PC-3 (cell line): ENCODE measurements around the gene EAF1. TPM values are rescaled to one million over a fixed set of nuclear protein-coding genes. Genes with fewer than 3 reads are reported as not detected.

ENCODE experiments used
- ATAC-seq: fragments of 200-7000 bp; cut with Tn5 transposase; 2 replicates; pipeline ENCODE4 v1.9.1; 2020; ENCODE audit warnings: mild to moderate bottlenecking, moderate library complexity
- BruUV-seq: library from RNA; stranded (reverse); fragments of 400-500 nt; replicated peaks from 2 replicates; lab custom pipeline; 2021; lab: Mats Ljungman, UMichigan
- CTCF ChIA-PET: fragments of 300-600 bp; sonication (Branson Sonifier 250); formaldehyde crosslinking; loops from one replicate; lab custom pipeline; 2022; ENCODE audit warnings: antibody characterized with exemption; lab: Charles Lee
- POLR2A ChIA-PET: fragments of 300-600 bp; sonication (Branson Sonifier 250); formaldehyde crosslinking; loops from one replicate; lab custom pipeline; 2022; ENCODE audit warnings: antibody characterized with exemption; ENCODE audit not compliant: unreplicated experiment; lab: Charles Lee
- DNase-seq: peaks from one replicate; pipeline ENCODE4 v3.0.0-alpha.2; 2015
- H2AFZ ChIP-seq: fragments of 300-600 bp; sonication (generic); 2 replicates; pipeline ENCODE4 v1.6.0; 2016; ENCODE audit warnings: antibody characterized with exemption, low read length
- H3F3A ChIP-seq: fragments of 300-600 bp; sonication (generic); one replicate; pipeline ENCODE4 v1.6.0; 2017; ENCODE audit warnings: antibody characterized with exemption, low read length, control low read depth, mild to moderate bottlenecking; ENCODE audit not compliant: unreplicated experiment
- H3K27ac ChIP-seq: fragments of 300-600 bp; sonication (generic); 2 replicates; pipeline ENCODE4 v1.5.1; 2016; ENCODE audit warnings: mild to moderate bottlenecking, low read length
- H3K27me3 ChIP-seq: fragments of 300-600 bp; sonication (generic); 2 replicates; pipeline ENCODE4 v1.6.1; 2016; ENCODE audit warnings: low read length, mixed read lengths
- H3K36me3 ChIP-seq: fragments of 300-600 bp; sonication (generic); 2 replicates; pipeline ENCODE4 v1.6.1; 2016; ENCODE audit warnings: low read depth, mixed run types, low read length, mixed read lengths
- H3K4me1 ChIP-seq: fragments of 300-600 bp; sonication (generic); 2 replicates; pipeline ENCODE4 v1.5.1; 2016; ENCODE audit warnings: low read length; ENCODE audit not compliant: insufficient read depth
- H3K4me2 ChIP-seq: fragments of 300-600 bp; sonication (generic); 2 replicates; pipeline ENCODE4 v1.6.0; 2016; ENCODE audit warnings: low read length
- H3K4me3 ChIP-seq: fragments of 300-600 bp; sonication (generic); 2 replicates; pipeline ENCODE4 v1.5.1; 2016; ENCODE audit warnings: mild to moderate bottlenecking, low read length, mixed read lengths
- H3K79me2 ChIP-seq: fragments of 300-600 bp; sonication (generic); 2 replicates; pipeline ENCODE4 v1.6.1; 2017; ENCODE audit warnings: low read length, mixed read lengths
- H3K9ac ChIP-seq: fragments of 300-600 bp; sonication (generic); 2 replicates; pipeline ENCODE4 v1.6.0; 2016; ENCODE audit warnings: mild to moderate bottlenecking, low read length
- H3K9me2 ChIP-seq: fragments of 300-600 bp; sonication (generic); replicated peaks from 2 replicates; pipeline ENCODE4 v1.6.1; 2016; ENCODE audit warnings: mixed run types, low read length, mixed read lengths
- H3K9me3 ChIP-seq: fragments of 300-600 bp; sonication (generic); 2 replicates; pipeline ENCODE4 v1.6.1; 2016; ENCODE audit warnings: low read length, mixed read lengths
- H4K20me1 ChIP-seq: fragments of 300-600 bp; sonication (generic); 2 replicates; pipeline ENCODE4 v1.6.1; 2016; ENCODE audit warnings: low read length, mixed read lengths
- CTCF ChIP-seq: fragments of 300-600 bp; sonication (generic); conservative IDR thresholded peaks from 2 replicates; pipeline ENCODE4 v1.5.1; 2017; ENCODE audit warnings: antibody characterized with exemption, low read depth, mild to moderate bottlenecking, low read length
- EZH2 ChIP-seq: fragments of 300-600 bp; sonication (generic); IDR thresholded peaks from one replicate; pipeline ENCODE4 v1.6.1; 2017; ENCODE audit warnings: antibody characterized with exemption, mild to moderate bottlenecking, low read length; ENCODE audit not compliant: unreplicated experiment
- EZH2phosphoT487 ChIP-seq: fragments of 300-600 bp; sonication (generic); IDR thresholded peaks from 2 replicates; pipeline ENCODE4 v1.6.1; 2018; ENCODE audit warnings: mild to moderate bottlenecking, antibody characterized with exemption, low read length, borderline replicate concordance
- intact Hi-C: fragments of 100-400 bp; cut with micrococcal nuclease; formaldehyde crosslinking; loops from 2 replicates; pipeline ENCODE4 v1.9.0; 2023
- total RNA-seq: library from RNA; depleted of rRNA; stranded (reverse); fragments of >200 nt; gene quantifications from 2 replicates; pipeline ENCODE4 v1.2.3, GENCODE V29; 2014

EAF1 gene
- total RNA-seq, 1 experiment from 2014 or later, result 35.3 TPM

GRCh38 chr3:15436246-15436645 is 8.8 kb downstream of the EAF1 start:
- Histone ChIP-seq H3K9me2 (no peaks in the 10 kb centered on the region), H3F3A (no peaks in the 10 kb centered on the region), H3K27me3 (no peaks in the 10 kb centered on the region), H3K27ac (no peak overlapping the region), H2AFZ (no peak overlapping the region), H3K4me1 (no peaks in the 10 kb centered on the region), H3K79me2 (peaks cover 1% of the 10 kb centered on the region), H3K9ac (no peak overlapping the region), H4K20me1 (no peaks in the 10 kb centered on the region), H3K36me3 (peaks cover 71% of the 10 kb centered on the region), H3K9me3 (no peaks in the 10 kb centered on the region), H3K4me2 (no peak overlapping the region), H3K4me3 (no peak overlapping the region)
- intact Hi-C loops, result no loop called here
- POLR2A ChIA-PET, result no interaction called here
- CTCF ChIA-PET, result no interaction called here
- no peak for TF ChIP-seq EZH2
- no peak for TF ChIP-seq CTCF
- TF ChIP-seq EZH2phosphoT487, result no peak
- no TSS peak for BruUV-seq
- DNase-seq (no peak), ATAC-seq (no peak)

GRCh38 chr3:15438983-15439382 is 11.6 kb downstream of the EAF1 start:
- no peak for DNase-seq

GRCh38 chr3:15439476-15439875 is 12.1 kb downstream of the EAF1 start:
- H3K9me3 ChIP-seq, result no peaks in the 10 kb centered on the region
- H3K4me2 ChIP-seq, result no peak overlapping the region
- H3K36me3 ChIP-seq, result peaks cover 57% of the 10 kb centered on the region
- intact Hi-C loops, result no loop called here
- no peaks in the 10 kb centered on the region for H3K4me1 ChIP-seq
- no TSS peak for BruUV-seq
- POLR2A ChIA-PET, result no interaction called here
- no peaks in the 10 kb centered on the region for H3K9me2 ChIP-seq
- CTCF ChIA-PET, result no interaction called here
- TF ChIP-seq EZH2 (no peak), EZH2phosphoT487 (no peak), CTCF (no peak)
- DNase-seq, result no peak
- H3K9ac ChIP-seq, result no peak overlapping the region
- no peak for ATAC-seq
- no peak overlapping the region for H3K27ac ChIP-seq
- H4K20me1 ChIP-seq, result no peaks in the 10 kb centered on the region
- no peak overlapping the region for H3K4me3 ChIP-seq
- no peaks in the 10 kb centered on the region for H3F3A ChIP-seq
- H2AFZ ChIP-seq, result no peak overlapping the region
- H3K27me3 ChIP-seq, result no peaks in the 10 kb centered on the region
- H3K79me2 ChIP-seq, result no peaks in the 10 kb centered on the region

More at GRCh38 chr3:15438983-15439382, 11.6 kb downstream of the EAF1 start:
- ATAC-seq, result no peak
- Histone ChIP-seq H3K9me2 (no peaks in the 10 kb centered on the region), H2AFZ (no peak overlapping the region), H3K4me2 (no peak overlapping the region), H3K9me3 (no peaks in the 10 kb centered on the region), H3K27me3 (no peaks in the 10 kb centered on the region), H3F3A (no peaks in the 10 kb centered on the region), H3K9ac (no peak overlapping the region), H4K20me1 (no peaks in the 10 kb centered on the region), H3K79me2 (no peaks in the 10 kb centered on the region), H3K27ac (no peak overlapping the region), H3K4me3 (no peak overlapping the region), H3K4me1 (no peaks in the 10 kb centered on the region), H3K36me3 (peaks cover 62% of the 10 kb centered on the region)
- POLR2A ChIA-PET, result no interaction called here
- no peak for TF ChIP-seq EZH2phosphoT487
- CTCF ChIA-PET, result no interaction called here
- BruUV-seq, result no TSS peak
- intact Hi-C loops, result no loop called here
